GM21367 (cell line): ENCODE measurements around the gene MAML3.

Source experiments
- ATAC-seq: cut with Tn5 transposase; IDR thresholded peaks from one replicate; pipeline ENCODE4 v1.9.1; 2021; ENCODE audit not compliant: unreplicated experiment

Gene MAML3

GRCh38 chr4:139674875-139675550 is 479.0 kb downstream of the MAML3 start:
- ATAC-seq, result no peak

GRCh38 chr4:139672732-139673131 is 481.3 kb downstream of the MAML3 start:
- no peak for ATAC-seq

GRCh38 chr4:139672215-139672614 is 481.8 kb downstream of the MAML3 start:
- no peak for ATAC-seq

GRCh38 chr4:139670775-139671174 is 483.2 kb downstream of the MAML3 start:
- no peak for ATAC-seq

GRCh38 chr4:139669890-139670289 is 484.1 kb downstream of the MAML3 start:
- ATAC-seq, result no peak

- ATAC-seq, result no peak
Observed at GRCh38 chr4:139669335-139669734, 484.6 kb downstream of the MAML3 start.

- ATAC-seq, result no peak
Observed at GRCh38 chr4:139668658-139669201, 485.3 kb downstream of the MAML3 start.

- ATAC-seq, result no peak
Observed at GRCh38 chr4:139668036-139668435, 485.9 kb downstream of the MAML3 start.
